ENCODE data around the gene METTL25B.

DNA sequence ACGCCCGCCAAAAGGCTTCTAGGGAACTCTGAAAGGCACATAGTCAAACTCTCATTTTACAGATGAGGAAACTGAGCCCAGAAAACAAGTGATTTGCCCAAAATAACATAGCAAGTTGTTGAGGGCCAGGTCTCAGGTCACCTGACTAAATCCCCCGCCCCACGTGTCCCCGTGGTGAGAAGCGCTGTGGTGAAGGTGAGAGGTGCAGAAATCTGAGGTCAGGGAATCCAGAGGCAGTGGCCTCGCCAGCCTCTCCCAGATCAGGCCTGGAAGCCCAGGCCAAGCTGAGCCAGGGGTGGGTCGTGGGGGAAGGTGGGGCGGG lies 18.1 kb downstream of the METTL25B start:
- TF ChIP-seq, protein P1, sequence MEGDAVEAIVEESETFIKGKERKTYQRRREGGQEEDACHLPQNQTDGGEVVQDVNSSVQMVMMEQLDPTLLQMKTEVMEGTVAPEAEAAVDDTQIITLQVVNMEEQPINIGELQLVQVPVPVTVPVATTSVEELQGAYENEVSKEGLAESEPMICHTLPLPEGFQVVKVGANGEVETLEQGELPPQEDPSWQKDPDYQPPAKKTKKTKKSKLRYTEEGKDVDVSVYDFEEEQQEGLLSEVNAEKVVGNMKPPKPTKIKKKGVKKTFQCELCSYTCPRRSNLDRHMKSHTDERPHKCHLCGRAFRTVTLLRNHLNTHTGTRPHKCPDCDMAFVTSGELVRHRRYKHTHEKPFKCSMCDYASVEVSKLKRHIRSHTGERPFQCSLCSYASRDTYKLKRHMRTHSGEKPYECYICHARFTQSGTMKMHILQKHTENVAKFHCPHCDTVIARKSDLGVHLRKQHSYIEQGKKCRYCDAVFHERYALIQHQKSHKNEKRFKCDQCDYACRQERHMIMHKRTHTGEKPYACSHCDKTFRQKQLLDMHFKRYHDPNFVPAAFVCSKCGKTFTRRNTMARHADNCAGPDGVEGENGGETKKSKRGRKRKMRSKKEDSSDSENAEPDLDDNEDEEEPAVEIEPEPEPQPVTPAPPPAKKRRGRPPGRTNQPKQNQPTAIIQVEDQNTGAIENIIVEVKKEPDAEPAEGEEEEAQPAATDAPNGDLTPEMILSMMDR (IDR thresholded peaks at IDR 0.05) = no peak
- TF ChIP-seq POLR2A (IDR thresholded peaks at IDR 0.05) = no peak

All from transverse colon (tissue), 3 donors.